Ecto neural progenitor cell (in vitro differentiated cells): ENCODE measurements around the gene ABAT.
"Not testable (repeated sequence)": the region's sequence is repeated elsewhere in the genome, so short reads cannot be mapped to it uniquely, and the experiment has no call there.

Experiments used
- DNase-seq: peaks from one replicate; pipeline ENCODE4 v3.0.0-alpha.2; 2018; ENCODE audit warnings: low spot score

The ABAT gene

DNA sequence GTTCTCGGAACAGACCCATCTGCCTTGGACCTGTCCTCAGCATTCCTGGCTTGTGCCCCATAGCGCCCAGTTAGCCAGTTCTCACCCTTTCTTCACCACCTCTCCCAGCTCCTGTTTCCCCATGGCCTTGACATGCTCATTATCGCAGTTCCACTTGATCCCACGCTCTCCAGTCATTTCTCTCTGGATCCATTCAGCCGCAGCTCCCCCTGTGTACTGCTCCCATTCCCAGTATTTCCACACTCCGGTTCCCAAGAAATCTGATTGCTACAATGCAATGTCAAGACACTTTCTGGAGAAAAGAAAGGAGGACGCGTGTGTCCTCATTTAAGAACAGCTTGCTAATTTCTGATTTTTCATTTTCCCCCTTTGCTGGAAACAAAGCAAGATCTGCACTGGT lies 67.7 kb downstream of the ABAT start:
- no peak for DNase-seq

DNA sequence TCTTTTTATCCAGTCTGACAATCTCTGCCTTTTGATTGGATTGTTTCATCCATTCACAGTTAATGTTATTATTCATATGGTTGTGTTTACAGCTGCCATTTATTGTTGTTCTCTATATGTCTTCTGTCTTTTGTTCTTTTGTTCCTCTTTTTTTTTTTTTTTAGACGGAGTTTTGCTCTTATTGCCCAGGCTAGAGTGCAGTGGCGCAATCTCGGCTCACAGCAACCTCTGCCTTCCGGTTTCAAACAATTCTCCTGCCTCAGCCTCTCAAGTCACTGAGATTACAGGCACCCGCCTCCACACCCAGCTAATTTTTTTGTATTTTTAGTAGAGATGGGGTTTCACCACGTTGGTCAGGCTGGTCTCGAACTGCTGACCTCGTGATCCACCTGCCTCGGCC lies 74.5 kb downstream of the ABAT start:
- DNase-seq = not testable (repeated sequence)

DNA sequence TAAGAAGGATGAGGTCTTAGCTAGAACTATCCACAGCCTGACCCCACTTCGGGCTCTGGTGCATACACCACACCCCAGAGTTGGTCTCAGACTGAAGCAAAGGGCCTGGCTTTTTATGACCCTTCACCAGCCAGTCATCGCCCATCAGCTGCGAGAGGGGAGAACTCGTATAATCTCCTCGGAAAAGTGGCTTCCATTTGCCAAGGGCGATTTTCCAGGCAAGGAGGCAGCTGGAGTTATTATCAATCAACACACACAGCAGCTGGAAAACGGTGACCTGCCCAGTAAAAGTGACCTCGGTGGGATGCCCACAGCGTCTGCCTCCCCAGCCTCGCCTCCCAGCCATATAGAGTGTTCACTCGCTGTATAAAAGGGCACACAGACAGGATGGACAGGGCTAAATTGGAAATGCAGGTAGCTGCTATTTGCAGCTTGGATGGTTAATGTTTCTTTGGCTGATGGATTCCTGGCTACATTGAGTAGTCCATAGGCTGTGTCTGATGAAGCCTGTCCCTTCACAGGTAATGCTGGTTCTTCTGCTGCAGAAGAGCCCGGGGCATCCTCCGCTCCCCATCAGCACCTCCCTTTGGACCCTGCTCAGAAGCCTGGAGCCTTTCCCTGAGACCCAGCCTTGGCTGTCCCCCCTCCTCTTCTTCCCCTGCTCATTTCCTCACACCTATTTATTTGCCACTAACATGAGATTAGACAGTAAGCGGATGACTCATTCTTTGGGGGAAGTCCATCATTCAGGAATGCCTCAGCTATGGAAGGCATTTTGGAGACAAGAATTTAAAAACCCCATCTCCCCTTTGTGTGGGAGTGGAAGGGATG lies 77.3 kb downstream of the ABAT start:
- no peak for DNase-seq

DNA sequence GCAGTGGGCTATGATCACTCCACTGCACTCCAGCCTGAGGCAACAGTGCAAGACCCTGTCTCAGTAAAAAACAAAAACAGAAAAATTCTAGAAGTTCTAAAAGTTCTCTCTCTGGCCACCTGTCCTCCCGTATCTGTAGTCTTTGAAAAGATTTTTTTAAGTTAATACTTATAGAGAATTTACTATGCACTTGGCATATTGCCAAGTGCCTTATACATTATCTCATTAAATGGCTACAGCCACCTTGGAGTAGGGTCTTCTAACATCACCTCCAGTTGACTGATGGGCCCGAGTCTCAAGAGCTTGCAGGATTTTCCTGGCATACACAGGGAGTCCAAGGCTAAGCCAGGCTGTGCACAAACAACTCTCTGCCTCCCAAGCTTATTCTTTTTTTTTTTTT lies 78.3 kb downstream of the ABAT start:
- DNase-seq = no peak

DNA sequence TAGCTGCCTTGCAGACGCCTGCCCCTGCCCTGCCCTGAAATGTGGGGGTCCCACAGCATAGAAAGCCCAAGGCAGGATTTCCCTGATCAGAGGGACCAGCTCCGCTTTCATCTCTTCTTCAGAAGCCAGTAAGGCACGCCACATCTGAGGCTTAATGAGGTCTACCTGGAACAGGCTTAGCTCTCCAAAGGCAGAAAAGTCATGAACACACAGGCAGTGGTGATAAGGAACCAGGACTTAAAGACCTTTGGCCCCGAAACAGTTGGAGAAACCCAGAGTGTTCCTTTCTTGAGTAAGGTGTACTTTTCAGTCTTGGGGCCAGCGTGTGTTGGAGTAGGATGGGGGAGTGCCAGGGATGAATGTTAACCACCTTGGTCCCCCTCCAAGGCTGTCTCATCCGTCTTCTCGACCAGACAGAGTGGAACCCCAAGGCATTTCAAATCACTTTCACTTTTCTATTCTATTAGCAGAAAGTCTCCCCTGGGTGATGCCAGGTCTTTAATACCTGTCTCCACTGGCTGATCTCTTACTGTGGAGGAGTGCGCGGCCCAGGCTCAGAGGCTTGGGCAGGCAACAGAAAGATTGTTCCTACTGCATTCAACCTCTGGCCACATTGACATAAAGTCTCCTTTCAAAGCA lies 79.1 kb downstream of the ABAT start:
- DNase-seq = no peak

DNA sequence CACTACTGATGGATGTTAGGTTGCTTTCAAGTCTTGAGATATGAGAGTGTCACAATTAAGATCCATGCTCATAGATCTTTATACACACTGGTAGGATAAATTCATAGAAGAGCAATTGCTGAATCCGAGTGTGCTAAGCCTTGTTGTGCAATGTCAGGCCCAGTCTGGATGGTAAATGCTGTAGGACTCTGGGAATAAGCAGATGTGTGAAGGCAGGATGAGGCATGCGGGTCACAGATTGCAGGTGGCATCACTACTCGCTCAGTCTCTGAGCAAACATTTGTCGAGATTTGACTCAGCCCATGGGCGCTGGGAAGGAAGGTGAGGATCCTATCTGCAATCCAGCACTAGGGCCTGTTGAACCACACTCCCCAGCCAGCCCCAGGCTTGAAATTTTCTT lies 82.3 kb downstream of the ABAT start:
- DNase-seq = no peak

DNA sequence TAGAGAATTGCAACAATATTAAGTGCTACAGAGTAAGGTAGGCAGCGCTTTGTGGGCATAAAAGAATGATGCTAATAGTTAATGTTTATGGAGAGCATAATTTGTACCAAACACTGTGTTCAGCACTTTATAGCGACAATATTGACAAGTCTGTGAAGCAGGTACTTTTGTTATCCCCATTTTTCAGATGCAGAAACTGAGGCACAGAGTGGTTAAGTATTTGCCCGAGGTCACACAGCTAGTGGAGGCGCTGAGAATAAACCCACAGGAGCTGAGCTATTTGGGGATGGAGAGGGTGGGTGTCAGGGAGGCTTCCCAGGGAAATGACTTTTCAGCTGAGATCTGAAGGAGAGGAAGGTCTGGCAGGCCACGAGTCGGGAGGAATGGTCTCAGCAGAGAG lies 83.6 kb downstream of the ABAT start:
- DNase-seq = no peak

DNA sequence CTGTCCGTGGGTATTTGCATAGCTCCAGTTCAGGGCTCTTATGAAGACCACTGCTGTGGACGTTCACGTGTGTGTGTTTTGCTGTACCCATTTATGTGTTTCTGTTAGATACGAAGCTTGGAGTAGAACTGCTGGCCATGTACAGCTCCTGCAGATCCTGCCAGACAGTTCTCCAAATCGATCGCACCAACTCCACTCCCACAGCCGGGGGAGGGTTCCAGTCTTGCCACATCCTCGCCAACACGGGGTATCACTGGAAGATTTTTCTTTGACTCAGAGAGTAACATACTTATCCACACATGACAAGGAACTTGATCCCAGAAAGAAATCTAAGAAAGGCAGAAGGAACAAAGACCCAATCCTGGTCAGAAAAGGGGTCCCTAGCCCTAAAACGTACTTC lies 85.6 kb downstream of the ABAT start:
- DNase-seq = no peak

DNA sequence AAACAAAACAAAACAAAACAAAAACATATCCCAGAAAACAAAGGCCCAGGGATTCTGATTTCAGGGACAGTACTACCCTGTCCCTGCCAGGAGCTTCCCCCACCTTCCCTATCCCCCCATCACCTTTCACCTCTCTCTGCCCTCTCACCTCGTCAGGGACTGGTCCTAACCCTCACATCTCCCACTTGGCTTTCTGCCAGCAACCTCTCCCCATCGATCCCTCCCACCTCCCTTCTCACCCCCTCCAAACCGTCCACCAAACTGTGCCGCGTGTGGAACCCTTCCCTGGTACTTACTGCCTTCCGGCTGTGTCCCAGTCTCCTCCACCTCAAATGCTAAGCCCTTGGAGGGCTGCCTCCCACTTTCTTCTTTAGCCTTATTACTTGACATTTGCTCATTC lies 86.7 kb downstream of the ABAT start:
- DNase-seq = no peak

DNA sequence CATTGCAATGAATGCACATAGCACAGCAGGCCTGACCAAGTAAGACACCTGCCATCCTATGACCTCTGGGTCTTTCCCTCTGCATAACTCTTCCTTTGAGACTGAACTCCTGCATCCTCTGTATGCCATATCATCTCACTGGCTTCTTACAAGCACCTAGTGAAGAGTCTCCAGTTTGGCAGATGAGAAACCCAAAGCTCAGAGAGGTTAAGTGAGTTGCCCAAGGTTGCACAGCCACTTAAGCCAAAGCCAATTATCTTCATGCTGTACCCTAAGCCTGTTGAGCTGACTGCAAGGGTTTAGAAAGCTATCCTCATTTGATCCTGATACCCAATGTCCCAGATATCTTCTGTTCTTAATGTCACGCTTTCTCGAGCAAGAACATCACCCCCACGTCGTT lies 87.8 kb downstream of the ABAT start:
- no peak for DNase-seq

DNA sequence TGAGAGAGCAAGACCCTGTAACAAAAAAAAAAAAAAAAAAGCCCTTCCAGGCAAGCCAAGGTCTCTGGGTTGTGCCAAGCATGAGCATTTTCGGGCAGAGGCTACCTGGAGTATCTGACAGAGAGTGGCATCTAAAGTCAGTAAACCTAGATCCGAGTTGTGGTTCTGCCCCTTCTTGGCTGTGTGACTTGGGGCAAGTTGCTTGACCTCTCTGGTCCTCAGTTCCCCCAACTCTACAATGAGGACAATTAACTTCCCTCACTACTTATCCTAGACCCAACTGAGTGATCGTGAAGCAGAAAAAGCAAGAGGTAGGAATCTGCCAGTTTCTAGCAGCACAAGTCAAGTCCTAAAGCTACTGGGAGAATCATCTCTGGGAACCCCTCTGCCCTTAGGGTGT lies 88.7 kb downstream of the ABAT start:
- no peak for DNase-seq

DNA sequence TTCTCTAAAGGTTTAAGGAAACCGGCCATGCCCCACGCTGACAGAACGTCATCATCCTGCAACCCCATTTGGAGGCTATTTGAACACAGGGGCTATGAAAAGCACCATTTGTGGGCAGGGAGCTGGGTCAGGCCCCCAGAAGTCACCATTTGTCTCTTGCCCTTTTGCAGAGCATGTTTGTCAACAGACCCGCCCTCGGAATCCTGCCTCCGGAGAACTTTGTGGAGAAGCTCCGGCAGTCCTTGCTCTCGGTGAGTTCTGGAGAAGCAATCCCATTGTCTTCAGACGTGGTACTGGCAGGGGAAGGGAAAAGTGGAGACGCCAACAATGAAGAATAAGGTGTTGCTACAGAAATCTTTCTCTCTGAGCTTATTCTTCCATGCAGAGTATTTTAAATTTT lies 89.5 kb downstream of the ABAT start:
- DNase-seq = no peak

DNA sequence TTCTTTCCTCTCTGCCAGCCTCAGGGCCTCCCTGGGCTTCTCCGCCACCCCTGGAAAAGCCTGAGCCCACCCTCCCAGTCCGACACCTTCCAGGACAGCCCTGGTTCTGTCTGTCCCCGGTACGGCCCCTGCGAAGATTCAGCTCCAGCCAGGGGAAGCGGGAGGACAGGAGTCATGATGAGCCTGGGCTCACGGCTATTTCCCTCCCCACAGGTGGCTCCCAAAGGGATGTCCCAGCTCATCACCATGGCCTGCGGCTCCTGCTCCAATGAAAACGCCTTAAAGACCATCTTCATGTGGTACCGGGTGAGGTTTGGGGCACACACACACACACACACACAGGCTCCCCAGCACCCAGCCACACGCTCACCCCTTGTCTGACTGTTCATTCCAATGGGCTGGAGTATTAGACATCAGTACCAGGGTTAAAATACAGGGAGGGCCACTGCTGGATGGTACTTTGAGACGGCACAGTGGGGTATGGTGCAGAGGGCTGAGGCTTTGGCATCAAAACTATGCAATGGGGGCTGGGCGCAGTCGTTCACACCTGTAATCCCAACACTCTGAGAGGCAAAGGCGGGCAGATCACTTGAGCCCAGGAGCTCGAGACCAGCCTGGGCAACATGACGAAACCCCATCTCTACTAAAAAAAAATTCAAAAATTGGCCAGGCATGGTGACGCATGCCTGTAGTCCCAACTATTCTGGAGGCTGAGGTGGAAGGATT lies 90.3 kb downstream of the ABAT start:
- no peak for DNase-seq

DNA sequence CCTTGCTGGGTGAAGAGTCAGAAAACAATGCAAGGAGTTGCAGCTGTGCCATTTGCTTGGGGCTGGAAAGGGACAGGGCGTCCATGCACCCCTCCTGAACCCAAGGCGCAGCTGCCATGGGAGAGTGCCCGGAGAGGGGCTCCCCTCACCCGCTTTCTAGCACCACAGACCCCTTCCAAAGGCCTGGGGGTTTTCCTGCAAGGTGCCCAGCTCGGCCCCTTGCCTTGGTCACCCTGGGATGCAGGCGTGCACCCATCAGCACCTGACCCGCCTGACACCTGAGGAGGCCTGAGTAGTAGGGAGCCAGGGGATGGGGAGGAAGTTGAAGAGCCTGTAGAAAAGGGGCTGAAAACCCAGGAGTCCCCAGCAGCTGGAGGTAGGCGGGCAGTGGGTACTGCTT lies 92.8 kb downstream of the ABAT start:
- DNase-seq = no peak

DNA sequence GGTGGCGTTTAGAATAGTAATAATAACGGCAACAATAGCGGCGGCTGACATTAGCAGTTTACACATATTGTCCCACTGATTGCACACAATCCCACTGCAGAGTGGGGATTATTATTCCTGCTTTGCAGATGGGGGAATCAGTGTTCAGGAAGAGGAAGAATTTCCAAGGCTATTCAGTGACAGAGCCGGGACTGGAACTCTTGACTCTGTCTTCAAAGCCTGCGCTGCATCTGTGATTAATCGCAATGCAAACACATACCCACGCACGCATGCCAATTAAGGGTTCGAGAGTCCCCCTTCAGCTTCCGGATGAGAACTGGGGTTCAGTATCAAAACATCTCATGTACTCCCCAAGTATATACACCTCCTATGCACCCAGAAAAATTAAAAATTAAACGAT lies 93.9 kb downstream of the ABAT start:
- DNase-seq = no peak

DNA sequence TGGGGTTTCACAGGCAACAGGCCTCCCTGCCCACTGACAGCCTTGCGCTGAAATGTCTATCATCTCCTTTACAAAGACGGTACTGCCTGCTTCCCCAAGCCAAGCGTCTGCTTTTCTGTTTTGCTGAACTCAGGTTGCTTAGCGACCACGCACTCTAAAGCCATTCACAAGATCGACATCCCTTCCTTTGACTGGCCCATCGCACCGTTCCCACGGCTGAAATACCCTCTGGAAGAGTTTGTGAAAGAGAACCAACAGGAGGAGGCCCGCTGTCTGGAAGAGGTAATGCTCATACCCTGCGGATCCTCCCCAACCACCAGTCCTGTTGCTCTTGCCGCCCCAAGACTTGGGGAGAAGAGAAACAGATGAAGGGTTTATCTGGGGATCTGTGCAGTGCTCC lies 94.3 kb downstream of the ABAT start:
- DNase-seq = peak; percentile 68

DNA sequence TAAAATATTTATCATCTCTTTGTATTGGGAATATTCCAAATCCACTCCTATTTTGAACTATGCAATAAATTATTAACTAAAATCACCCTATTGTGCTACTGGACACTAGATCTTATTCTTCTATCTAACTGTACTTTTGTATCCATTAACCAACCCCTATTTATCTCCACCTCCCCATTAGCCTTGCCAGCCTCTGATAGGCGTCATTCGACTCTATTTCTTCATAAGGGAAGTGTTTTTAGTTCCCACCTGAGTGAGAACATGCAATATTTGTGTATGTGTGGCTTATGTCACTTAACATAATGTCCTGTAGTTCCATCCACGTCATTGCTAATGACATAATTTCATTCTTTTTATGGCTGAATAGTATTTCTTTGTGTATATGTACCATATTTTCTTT lies 99.1 kb downstream of the ABAT start:
- DNase-seq = no peak

DNA sequence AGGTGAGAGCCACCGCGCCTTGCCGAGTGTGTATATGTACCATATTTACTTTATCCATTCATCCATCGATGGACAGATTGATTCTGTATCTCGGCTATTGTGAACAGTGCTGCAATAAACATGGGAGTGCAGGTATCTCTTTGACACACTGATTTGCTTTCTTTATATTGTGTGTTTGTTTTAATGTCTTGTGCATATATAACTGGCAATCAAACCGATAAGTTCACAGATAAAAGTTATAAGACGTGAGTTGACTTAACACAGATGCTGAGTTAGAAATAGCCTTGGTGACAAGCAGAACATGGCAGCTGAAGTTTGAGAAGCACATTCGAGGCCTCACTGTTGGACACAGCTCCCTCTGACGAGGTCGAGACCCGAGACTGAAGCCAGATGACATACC lies 99.8 kb downstream of the ABAT start:
- DNase-seq = no peak

DNA sequence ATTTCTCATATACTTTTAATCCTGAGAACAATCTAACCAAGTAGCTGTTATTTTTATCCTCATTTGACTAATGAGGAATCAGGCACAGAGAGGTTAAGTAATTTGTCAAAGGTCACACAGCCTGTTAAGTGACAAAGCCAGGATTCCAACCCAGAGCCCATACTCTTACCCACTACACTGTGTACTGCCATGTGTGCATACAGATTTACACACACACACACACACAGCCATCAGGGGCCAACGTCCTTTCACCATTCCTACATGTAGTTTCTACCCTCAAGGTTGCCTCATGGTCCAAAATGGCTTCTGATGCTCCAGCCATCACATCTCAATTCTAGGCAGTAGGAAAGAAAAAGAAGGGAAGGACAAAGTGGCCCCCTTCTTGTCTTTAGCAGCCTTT lies 100.9 kb downstream of the ABAT start:
- DNase-seq = no peak

DNA sequence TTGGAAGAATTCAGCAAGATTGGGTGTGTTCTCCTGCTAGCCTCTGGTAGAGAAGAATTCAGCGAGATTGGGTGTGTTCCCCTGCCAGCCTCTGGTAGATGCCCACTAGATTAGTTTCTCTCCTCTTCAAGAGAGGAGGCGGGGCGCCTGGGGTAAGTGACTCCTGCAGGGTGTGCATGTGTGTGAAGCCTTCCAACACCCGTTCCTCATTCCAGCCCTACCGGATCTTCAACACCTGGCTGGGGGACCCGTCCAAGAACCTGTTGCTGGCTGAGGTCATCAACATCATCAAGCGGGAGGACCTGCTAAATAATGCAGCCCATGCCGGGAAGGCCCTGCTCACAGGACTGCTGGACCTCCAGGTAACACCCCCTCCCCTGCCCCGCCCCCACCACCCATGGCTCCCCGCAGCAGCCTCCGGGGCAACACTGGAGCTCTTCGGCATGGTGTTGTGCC lies 101.7 kb downstream of the ABAT start:
- no peak for DNase-seq

DNA sequence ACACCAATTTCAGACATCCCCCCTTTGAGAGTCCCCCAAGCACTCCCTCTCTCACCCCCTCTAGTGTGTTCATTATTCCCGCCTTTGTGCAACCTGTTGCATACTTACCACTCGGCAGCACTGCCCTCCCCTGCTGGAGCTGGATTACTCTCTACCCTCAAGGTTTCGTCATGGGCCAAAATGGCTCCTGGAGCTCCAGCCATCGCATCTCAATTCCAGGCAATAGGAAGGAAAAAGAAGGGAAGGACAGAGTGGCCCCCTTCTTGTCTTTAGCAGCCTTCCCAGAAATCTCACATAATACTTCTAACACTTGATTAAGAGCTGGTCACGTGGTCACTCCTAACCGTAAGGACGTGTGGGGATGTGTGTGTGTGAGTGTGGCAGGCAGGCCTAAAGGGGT lies 102.8 kb downstream of the ABAT start:
- DNase-seq = no peak

DNA sequence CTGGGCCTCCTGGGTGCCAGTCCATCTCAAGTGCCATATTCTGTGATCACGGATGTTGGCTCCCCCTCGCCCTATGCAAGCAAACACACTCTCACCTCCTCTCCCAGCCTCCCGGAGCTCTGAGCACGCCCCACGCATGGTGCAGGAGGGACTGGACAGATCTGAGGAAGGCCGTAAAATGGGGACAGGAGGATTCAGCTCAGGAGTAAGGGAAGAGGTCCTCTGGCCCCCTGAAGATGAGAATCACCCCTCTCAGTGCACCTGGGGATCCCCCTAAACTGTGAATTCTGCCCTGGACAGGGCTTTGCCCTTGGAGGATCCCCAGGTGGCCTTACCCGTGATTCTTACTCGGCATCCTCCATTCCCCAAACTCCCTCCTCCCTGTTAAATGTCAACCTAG lies 107.4 kb downstream of the ABAT start:
- DNase-seq = no peak

DNA sequence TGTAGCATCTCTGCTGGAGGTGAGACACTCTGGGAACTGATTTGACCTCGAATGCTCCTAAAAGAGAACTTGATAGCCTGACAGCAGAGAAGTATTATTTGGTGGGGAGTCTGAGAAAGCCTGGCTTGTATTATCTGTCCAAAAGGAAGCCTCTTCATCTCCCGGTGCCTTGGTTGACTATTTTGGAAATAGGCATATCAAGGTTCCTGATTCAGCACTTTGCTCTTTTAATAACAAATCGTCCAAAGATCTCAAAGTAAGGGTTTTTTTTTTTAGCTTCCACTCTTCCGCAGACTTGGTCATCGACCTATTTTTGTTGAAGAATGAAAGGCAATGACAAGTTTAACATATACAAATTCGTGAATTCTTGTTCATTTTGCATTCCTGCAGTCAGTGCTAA lies 108.3 kb downstream of the ABAT start:
- DNase-seq = no peak
